ENCODE measurements around the gene COA1. TPM values are rescaled to one million over a fixed set of nuclear protein-coding genes. Genes with fewer than 3 reads are reported as not detected.
A peak's percentile ranks its signal among the peaks of the same experiment; 100 is the strongest.
"Not testable (repeated sequence)": the region's sequence is repeated elsewhere in the genome, so short reads cannot be mapped to it uniquely, and the experiment has no call there.

Gene COA1
- polyA plus RNA-seq, 3 donors: 25.6 to 57.8 (median 56.2) TPM

DNA sequence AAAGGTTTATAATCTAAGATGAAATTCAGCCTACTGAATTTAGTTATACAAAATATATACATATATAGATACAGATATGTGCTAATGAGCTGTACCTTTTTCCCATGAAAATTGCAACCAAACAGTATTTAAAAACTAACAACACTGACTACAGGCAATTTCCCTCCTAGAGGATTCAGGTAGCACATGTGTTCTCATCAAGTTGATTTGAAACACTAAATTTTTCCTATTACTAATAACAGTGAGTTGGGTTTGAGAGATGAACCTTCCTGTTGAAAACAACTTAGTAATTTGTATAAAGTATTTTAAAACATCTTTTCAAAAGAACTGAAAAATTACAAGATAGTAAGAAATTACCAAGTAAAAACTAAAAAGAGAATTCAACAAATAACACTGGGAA lies 51.5 kb downstream of the COA1 start:
- H3K79me2 ChIP-seq (ENCODE audit: insufficient read depth, low read length): peaks cover 89% of the 10 kb centered on the region
- Mint-ChIP-seq H3K4me3 (no peak overlapping the region), H3K27ac (no peak overlapping the region), H3K27me3 (ENCODE audit: low read depth in 3 of 3) (peaks cover 0 to 4% (median 0%) of the 10 kb centered on the region in 3 donors), H3K36me3 (peaks cover 0 to 2% of the 10 kb centered on the region in 2 donors), H3K9me3 (peaks cover 1 to 10% (median 5%) of the 10 kb centered on the region in 7 donors), H3K4me1 (peaks cover 3% of the 10 kb centered on the region)
- no peak overlapping the region for H3K9ac ChIP-seq (ENCODE audit: insufficient read depth, low read length, poor library complexity, severe bottlenecking)
- no peak for DNase-seq
- H3K4me3 ChIP-seq (replicated peaks in 1 of 3; ENCODE audit: low read depth in 2 of 3, low read length in 3 of 3): no peak overlapping the region
- H3K27ac ChIP-seq (ENCODE audit: low read depth in 1 of 2, low read length in 2 of 2): no peak overlapping the region
- H4K20me1 ChIP-seq (ENCODE audit: insufficient read depth, low read length): peaks cover 52% of the 10 kb centered on the region
- no peaks in the 10 kb centered on the region for H3K36me3 ChIP-seq (replicated peaks in 1 of 2; ENCODE audit: control insufficient read depth in 1 of 2, insufficient read depth in 2 of 2, low read length in 2 of 2)
- TF ChIP-seq, protein P1, sequence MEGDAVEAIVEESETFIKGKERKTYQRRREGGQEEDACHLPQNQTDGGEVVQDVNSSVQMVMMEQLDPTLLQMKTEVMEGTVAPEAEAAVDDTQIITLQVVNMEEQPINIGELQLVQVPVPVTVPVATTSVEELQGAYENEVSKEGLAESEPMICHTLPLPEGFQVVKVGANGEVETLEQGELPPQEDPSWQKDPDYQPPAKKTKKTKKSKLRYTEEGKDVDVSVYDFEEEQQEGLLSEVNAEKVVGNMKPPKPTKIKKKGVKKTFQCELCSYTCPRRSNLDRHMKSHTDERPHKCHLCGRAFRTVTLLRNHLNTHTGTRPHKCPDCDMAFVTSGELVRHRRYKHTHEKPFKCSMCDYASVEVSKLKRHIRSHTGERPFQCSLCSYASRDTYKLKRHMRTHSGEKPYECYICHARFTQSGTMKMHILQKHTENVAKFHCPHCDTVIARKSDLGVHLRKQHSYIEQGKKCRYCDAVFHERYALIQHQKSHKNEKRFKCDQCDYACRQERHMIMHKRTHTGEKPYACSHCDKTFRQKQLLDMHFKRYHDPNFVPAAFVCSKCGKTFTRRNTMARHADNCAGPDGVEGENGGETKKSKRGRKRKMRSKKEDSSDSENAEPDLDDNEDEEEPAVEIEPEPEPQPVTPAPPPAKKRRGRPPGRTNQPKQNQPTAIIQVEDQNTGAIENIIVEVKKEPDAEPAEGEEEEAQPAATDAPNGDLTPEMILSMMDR (IDR thresholded peaks at IDR 0.05): no peak
- no peaks in the 10 kb centered on the region for H3K9me3 ChIP-seq (replicated peaks in 1 of 2; ENCODE audit: control insufficient read depth in 1 of 2, insufficient read depth in 1 of 2, low read length in 2 of 2)
- no peaks in the 10 kb centered on the region for H3K27me3 ChIP-seq (ENCODE audit: control insufficient read depth in 2 of 2, insufficient read depth in 2 of 2, low read length in 2 of 2)
- no peak overlapping the region for H3K4me2 ChIP-seq (replicated peaks; ENCODE audit: extremely low read depth, low read length, poor library complexity, severe bottlenecking)
- no peaks in the 10 kb centered on the region for H3K4me1 ChIP-seq (ENCODE audit: control insufficient read depth in 1 of 2, insufficient read depth in 2 of 2, low read length in 2 of 2)
- intact Hi-C loops (cut with micrococcal nuclease): no loop called here
- H2AFZ ChIP-seq (ENCODE audit: insufficient read depth, low read depth, low read length, poor library complexity, severe bottlenecking): no peak overlapping the region

DNA sequence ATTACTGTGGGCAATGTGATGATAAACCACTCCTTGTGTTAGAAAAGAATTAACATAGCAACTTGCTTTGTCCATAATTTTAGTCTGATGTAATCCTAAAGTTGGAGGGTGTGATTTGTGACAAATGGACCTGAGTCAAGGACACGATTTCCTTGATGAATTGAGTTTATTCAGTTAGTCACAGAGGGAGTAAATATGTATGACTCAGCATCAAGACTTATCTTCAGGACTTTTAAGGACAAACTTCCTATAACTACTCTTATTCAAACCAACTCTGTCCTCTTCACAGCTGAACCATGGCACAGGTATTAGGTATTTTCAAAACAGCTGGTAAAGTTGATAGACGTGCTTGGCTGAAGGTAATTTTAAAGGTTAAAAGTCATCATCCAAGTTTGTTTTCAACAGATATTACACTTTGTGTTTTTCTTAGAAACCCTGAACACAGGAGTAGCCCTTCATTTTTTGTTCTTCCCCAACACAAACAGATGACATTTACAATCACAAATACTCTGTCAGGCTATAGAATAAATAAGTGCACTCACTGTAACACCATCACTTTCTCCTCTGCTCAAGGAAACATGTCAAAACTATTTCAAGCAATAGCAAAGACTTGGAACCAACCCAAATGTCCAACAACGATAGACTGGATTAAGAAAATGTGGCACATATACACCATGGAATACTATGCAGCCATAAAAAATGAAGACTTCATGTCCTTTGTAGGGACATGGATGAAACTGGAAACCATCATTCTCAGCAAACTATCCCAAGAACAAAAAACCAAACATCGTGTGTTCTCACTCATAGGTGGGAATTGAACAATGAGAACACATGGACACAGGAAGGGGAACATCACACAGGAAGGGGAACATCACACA lies 54.5 kb downstream of the COA1 start:
- Mint-ChIP-seq H3K36me3 (peaks cover under 1 to 7% of the 10 kb centered on the region in 2 donors), H3K4me3 (no peak overlapping the region), H3K4me1 (peaks cover 4% of the 10 kb centered on the region), H3K9me3 (peaks cover 12 to 21% (median 16%) of the 10 kb centered on the region in 7 donors), H3K27me3 (ENCODE audit: low read depth in 3 of 3) (peaks cover 0 to 4% (median 0%) of the 10 kb centered on the region in 3 donors), H3K27ac (peak overlapping the region in 4 of 7 donors; percentile 10 to 66 (median 22))
- no CpG with 5 or more reads among the region's 4 CpGs for WGBS (ENCODE audit: insufficient coverage)
- no peak overlapping the region for H3K4me3 ChIP-seq (replicated peaks in 1 of 3; ENCODE audit: low read depth in 2 of 3, low read length in 3 of 3)
- no peaks in the 10 kb centered on the region for H3K27me3 ChIP-seq (ENCODE audit: control insufficient read depth in 2 of 2, insufficient read depth in 2 of 2, low read length in 2 of 2)
- DNase-seq: peak in 1 of 3 donors; percentile 6
- peaks cover 6 to 12% of the 10 kb centered on the region in 2 donors for H3K9me3 ChIP-seq (replicated peaks in 1 of 2; ENCODE audit: control insufficient read depth in 1 of 2, insufficient read depth in 1 of 2, low read length in 2 of 2)
- TF ChIP-seq, protein P1 (IDR thresholded peaks at IDR 0.05): no peak
- no peak overlapping the region for H2AFZ ChIP-seq (ENCODE audit: insufficient read depth, low read depth, low read length, poor library complexity, severe bottlenecking)
- H3K4me2 ChIP-seq (replicated peaks; ENCODE audit: extremely low read depth, low read length, poor library complexity, severe bottlenecking): no peak overlapping the region
- intact Hi-C loops (cut with micrococcal nuclease): no loop called here
- H4K20me1 ChIP-seq (ENCODE audit: insufficient read depth, low read length): peaks cover 29% of the 10 kb centered on the region
- H3K36me3 ChIP-seq (replicated peaks in 1 of 2; ENCODE audit: control insufficient read depth in 1 of 2, insufficient read depth in 2 of 2, low read length in 2 of 2): no peaks in the 10 kb centered on the region
- H3K9ac ChIP-seq (ENCODE audit: insufficient read depth, low read length, poor library complexity, severe bottlenecking): no peak overlapping the region
- no peaks in the 10 kb centered on the region for H3K4me1 ChIP-seq (ENCODE audit: control insufficient read depth in 1 of 2, insufficient read depth in 2 of 2, low read length in 2 of 2)
- H3K27ac ChIP-seq (ENCODE audit: low read depth in 1 of 2, low read length in 2 of 2): no peak overlapping the region
- H3K79me2 ChIP-seq (ENCODE audit: insufficient read depth, low read length): peaks cover 95% of the 10 kb centered on the region

DNA sequence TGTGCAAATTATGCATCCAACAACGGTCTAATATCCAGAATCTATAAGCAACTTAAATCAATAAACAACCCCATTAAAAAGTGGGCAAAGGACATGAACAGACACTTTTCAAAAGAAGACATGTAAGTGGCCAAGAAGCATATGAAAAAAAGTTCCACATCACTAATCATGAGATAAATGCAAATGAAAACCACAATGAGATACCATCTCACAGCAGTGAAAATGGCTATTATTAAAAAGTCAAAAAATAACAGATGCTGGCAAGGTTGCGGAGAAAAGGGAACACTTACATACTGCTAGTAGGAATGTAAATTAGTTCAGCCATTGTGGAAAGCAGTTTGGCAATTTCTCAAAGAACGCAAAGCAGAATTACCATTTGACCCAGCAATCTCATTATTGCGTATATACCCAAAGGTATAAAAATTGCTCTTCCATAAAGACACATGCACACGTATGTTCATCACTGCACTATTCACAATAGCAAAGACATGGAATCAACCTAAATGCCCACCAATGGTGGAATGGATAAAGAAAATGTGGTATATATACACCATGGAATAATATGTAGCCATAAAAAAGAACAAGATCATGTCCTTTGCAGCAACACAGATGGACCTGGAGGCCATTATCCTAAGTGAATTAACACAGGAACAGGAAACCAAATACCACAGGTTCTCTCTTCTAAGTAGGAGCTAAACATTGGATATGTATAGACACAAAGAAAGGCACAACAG lies 55.9 kb downstream of the COA1 start:
- H3K4me1 Mint-ChIP-seq; H3K4me1 ChIP-seq (ENCODE audit: control insufficient read depth in 1 of 2, insufficient read depth in 2 of 2, low read length in 2 of 2); H3K4me3 ChIP-seq (replicated peaks in 1 of 3; ENCODE audit: low read depth in 2 of 3, low read length in 3 of 3); DNase-seq; H3K27me3 Mint-ChIP-seq (ENCODE audit: low read depth in 3 of 3); H2AFZ ChIP-seq (ENCODE audit: insufficient read depth, low read depth, low read length, poor library complexity, severe bottlenecking); H3K36me3 ChIP-seq (replicated peaks in 1 of 2; ENCODE audit: control insufficient read depth in 1 of 2, insufficient read depth in 2 of 2, low read length in 2 of 2); H3K4me3 Mint-ChIP-seq; H3K4me2 ChIP-seq (replicated peaks; ENCODE audit: extremely low read depth, low read length, poor library complexity, severe bottlenecking); H3K9ac ChIP-seq (ENCODE audit: insufficient read depth, low read length, poor library complexity, severe bottlenecking); H3K27ac ChIP-seq (ENCODE audit: low read depth in 1 of 2, low read length in 2 of 2); intact Hi-C loops (cut with micrococcal nuclease); H3K36me3 Mint-ChIP-seq; H3K27me3 ChIP-seq (ENCODE audit: control insufficient read depth in 2 of 2, insufficient read depth in 2 of 2, low read length in 2 of 2); H3K27ac Mint-ChIP-seq: not testable (repeated sequence)
- Histone ChIP-seq H3K79me2 (ENCODE audit: insufficient read depth, low read length) (peaks cover 92% of the 10 kb centered on the region), H3K9me3 (replicated peaks in 1 of 2; ENCODE audit: control insufficient read depth in 1 of 2, insufficient read depth in 1 of 2, low read length in 2 of 2) (peaks cover 6 to 16% of the 10 kb centered on the region in 2 donors), H4K20me1 (ENCODE audit: insufficient read depth, low read length) (peaks cover 25% of the 10 kb centered on the region)
- H3K9me3 Mint-ChIP-seq: peaks cover 17 to 28% (median 22%) of the 10 kb centered on the region in 7 donors
- WGBS (ENCODE audit: insufficient coverage): no CpG with 5 or more reads among the region's 5 CpGs
